Stimulated activated CD8-positive, alpha-beta memory T cell treated with anti-CD3 and anti-CD28 coated beads, Interleukin-15, amount 100 ng/mL, for 1 hour (primary cell): Measurements from ENCODE around the gene OR1L8.
"Not testable (repeated sequence)": the region's sequence is repeated elsewhere in the genome, so short reads cannot be mapped to it uniquely, and the experiment has no call there.

Experiments used
- DNase-seq: peaks from one replicate; pipeline ENCODE4 v3.0.0-alpha.2; 2020; ENCODE audit warnings: low read depth

OR1L8 gene

GRCh38 chr9:122583284-122583683 lies at the start of gene OR1L8:
TSS of gene OR1L8 (minus strand) at chr9:122583384. CDS start at chr9:122568477, 14,907 bp downstream.
- DNase-seq: not testable (repeated sequence)

DNA sequence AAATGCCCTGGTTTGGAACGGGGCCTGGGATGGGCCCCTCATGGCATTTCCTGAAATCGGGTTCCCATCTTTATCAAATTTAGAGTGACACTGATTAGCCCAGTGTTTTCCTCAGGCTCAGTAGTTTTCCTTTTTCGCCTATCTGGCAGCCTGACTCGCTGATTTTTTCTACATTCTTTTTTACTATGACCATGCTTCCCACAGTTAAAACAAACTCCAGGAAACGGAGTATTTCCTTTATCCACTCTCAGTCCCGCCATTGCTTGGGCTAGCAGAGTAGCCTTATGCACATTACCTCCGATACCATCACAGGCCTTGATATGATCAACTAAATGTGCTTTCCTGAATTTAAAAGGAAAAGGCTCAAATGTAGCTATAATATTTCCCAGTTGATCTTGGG lies 36.8 kb upstream of the OR1L8 start:
- no peak for DNase-seq

- no peak for DNase-seq
Observed at GRCh38 chr9:122614362-122614761, 31.2 kb upstream of the OR1L8 start, which contains the start of gene OR1Q1. TSS of gene OR1Q1 (plus strand) at chr9:122614738. CDS start at chr9:122614738, 0 bp downstream.

- no peak for DNase-seq
Observed at GRCh38 chr9:122609804-122610203, 26.6 kb upstream of the OR1L8 start.

DNA sequence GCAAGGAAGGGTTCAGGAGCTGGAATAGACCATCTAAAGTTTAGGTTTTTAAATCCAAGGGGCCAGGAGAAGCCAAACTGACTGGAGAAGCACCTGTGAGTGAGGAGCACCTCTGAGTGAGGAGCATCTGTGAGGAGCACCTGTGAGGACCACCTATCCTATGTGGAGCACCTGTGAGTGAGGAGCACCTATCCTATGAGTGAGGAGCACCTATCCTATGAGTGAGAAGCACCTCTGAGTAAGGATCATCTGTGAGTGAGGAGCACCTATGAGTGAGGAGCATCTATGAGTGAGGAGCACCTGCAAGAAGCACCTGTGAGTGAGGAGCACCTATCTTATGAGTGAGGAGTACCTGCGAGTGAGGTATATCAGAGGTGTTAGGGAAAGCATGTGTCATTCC lies 23.4 kb upstream of the OR1L8 start:
- no peak for DNase-seq

DNA sequence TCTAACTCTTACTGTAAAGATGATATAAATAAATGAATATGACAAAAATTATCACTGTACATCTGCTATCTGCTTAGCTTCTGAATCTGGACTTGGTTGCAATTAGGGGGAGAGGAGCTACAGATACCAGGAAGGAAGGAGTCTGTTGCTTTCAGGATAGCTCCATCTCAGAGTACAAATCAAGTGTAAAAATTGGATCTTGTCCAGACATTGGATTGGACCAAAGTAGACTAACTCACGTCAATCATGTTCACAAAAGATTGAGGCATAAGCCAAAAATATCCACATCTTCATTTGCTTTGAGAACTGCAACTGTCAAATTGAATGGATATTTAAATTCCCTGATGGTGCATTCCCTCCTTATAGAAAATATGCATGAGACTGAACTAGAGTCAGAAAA lies 22.5 kb upstream of the OR1L8 start:
- DNase-seq: no peak

DNA sequence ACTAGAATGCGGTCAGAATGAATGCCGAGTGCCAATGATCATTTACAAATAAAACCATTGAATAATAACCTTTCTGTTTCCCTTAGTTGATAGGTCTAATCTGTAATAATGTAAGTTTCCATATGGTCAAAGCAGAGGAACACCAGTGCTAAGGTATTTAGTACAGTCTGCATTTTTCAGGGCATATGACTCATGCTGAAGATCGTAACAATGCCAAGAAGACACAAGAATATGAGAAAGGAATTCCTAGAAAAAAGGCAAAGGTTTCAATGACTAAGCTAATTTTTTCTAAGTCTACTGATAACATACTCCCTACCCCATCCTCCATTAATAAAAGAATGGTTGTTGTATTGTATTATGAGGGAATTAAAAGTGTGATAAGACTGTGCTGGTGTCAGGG lies 2.8 kb downstream of the OR1L8 start:
- DNase-seq: no peak

DNA sequence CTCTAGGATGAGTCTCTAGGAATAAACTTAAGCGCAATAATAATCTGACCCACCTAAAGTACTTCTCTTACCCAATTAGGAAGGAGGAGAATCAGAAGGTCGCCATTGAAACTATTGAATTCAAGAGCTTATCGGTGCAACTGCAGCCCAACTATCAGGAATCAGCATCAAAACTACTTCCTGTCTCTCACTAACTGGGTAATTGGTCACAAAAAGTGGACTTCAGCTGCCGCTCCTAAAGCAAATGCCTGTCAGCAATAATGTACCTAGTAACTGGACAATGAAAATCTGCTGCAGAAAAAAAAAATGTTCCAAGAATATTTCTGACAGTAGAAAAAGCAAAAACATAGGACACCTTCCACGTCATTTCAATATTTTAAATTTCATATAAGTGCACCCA lies 3.3 kb downstream of the OR1L8 start:
- DNase-seq: no peak

DNA sequence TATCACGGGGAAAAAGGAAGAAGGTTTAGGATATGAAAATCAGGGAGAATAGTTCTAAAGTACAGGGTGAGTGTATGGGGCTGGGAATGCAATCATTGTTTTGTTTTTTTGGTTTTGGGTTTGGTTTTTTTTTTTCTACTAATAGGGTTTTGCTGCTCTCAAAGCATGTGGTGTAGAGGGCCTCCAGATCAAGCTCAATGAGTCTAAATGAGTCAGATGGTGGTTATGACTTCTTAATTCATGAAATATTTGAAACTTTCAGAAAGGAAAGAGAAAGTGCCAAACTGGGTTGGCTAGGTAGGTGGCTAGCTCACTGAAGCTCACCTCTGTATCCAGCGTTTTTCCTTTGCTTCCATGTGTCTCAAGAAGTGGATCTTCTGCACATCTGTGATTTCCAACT lies 10.7 kb downstream of the OR1L8 start:
- no peak for DNase-seq

DNA sequence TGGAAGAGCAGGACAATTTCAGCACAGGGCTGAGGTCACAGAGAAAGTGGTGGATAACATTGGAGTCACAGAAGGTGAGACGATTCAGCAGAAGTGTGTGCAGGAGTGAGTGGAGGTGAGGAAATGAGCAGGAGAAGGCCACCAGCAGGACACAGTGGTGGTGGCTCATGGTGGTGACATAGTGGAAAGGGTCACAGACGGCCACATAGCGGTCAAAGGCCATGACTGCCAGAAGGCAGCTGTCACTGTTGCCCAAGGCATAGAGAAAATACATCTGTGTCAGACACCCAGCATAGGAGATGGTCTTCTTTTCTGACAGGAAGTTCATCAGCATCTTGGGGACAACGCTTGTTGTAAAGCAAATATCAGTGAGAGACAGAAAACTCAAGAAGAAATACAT lies 15.3 kb downstream of the OR1L8 start:
- DNase-seq: no peak

DNA sequence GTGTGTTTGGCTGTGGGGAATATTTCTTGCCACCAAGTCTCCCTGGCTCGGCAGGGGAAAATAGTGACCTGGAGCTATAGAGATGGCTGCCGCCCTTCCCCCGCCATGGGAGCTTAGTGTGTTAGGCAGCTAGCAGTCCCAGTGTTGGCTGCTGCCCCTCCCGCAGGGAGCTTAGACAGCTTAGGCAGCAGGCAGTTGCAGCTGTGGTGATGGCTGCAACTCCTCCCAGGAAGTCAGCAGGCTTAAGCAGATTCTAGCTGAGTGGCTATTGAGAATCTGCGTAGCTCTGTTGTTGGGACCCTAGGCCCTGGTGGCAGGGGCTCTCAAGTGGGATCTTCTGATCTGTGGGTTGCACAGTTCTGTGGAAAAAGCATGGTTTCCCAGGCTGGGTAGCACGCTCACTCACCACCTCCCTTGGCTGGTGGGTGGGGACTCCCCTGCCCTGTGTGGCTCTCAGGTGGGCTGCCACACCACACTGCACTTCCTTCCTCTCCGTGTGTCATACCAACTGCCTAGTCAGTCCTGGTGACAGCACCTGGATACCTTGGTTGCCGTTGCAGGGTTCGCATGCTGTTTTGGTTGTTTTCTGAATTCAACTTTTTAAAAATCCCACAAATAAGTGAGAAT lies 20.9 kb downstream of the OR1L8 start:
- DNase-seq: no peak

GRCh38 chr9:122561446-122561845 lies 21.7 kb downstream of the OR1L8 start:
- no peak for DNase-seq

GRCh38 chr9:122552812-122553211 lies 30.4 kb downstream of the OR1L8 start, which contains the start of gene OR1N2:
TSS of gene OR1N2 (plus strand) at chr9:122553112. CDS start at chr9:122553212, 100 bp downstream.
- no peak for DNase-seq

GRCh38 chr9:122551371-122551770 lies 31.8 kb downstream of the OR1L8 start:
- no peak for DNase-seq

DNA sequence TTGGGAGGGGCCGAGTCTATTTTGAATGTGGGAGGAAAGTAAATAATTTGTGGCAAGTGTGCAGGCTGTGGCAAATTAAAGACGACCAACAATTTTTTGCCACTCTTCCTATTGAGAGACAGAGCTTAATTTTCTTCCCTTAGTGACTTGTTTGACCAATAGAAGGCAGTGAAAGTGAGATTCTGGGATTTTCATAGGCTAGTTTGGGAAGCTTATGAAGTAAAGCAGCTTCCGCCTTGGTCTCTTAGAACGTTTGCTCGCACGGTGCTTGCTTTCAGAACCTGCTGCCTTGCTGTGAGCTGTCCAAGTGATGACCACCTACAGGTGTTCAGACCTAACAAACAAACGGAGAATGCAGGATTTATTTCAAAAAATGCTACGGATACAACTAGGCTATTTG lies 37.0 kb downstream of the OR1L8 start:
- no peak for DNase-seq

DNA sequence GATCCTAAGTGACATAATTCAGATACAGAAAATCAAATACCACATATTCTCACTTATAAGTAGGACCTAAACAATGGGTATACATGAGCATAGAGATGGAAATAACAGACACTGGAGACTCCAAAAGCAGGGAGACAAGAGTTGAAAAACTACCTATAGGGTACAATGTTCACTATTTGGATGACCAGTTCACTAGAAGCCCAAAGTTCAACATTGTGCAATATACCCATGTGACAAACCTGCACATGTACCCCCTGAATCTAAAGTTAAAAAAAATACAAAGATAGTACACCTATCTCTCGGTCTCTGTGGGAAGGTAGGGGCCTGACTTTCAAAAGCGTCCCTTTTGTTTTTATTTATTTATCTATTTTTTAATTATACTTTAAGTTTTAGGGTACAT lies 44.4 kb downstream of the OR1L8 start:
- DNase-seq: no peak

DNA sequence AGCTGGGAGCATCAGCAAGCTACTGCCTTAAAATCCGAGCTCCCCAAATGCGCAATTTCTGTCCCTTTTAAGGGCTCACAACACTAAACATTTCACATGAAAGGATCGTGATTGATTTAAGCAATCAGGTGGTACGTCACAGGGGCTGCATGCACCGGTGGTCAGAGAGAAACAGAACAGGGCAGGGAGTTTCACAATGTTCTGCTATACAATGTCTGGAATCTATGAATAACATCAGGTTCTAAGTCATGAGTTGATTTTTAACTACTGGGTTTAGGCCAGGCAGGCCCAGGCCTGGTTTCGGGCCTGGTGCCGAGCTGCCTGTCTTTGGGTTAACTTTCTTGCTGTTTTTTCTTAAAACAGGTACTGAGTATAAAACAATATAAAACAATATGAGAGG lies 46.1 kb downstream of the OR1L8 start:
- DNase-seq: not testable (repeated sequence)

DNA sequence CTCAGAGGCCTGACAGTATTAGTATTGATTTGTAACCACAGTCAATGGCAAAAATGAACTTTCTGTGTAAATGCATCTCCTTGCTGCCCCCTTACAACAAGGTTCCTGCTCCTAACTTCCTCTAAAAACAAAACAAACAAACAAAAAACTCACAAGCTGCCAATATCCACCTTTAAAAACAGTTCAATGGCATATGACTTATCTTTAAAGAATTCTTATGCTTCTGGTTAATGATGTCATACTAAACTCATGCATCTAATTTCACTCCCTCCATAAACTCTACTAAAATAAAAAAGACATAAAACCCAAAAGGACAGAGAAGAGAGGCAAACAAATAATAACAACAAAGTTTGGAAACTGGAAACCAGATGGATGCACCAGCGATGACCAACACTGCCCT lies 47.0 kb downstream of the OR1L8 start:
- DNase-seq: no peak

GRCh38 chr9:122531157-122531556 lies 52.0 kb downstream of the OR1L8 start:
- not testable (repeated sequence) for DNase-seq

GRCh38 chr9:122527193-122527592 lies 56.0 kb downstream of the OR1L8 start, which contains the start of gene OR1N1:
TSS of gene OR1N1 (minus strand) at chr9:122527293. CDS start at chr9:122527293, 0 bp downstream.
- no peak for DNase-seq

GRCh38 chr9:122526602-122527001 lies 56.6 kb downstream of the OR1L8 start:
- no peak for DNase-seq

DNA sequence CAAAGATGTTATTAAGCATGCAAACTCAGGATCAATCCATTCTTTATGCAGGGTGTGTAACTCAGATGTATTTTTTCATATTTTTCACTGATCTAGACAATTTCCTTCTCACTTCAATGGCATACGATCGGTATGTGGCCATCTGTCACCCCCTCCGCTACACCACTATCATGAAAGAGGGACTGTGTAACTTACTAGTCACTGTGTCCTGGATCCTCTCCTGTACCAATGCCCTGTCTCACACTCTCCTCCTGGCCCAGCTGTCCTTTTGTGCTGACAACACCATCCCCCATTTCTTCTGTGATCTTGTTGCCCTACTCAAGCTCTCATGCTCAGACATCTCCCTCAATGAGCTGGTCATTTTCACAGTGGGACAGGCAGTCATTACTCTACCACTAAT lies 63.8 kb downstream of the OR1L8 start:
- no peak for DNase-seq

- no peak for DNase-seq
Observed at GRCh38 chr9:122518841-122519240, 64.3 kb downstream of the OR1L8 start, which contains the start of gene OR1J4. TSS of gene OR1J4 (plus strand) at chr9:122519141. CDS start at chr9:122519141, 0 bp downstream.

- DNase-seq: no peak
Observed at GRCh38 chr9:122518226-122518625, 65.0 kb downstream of the OR1L8 start.
